Liver (tissue), 9 donors: ENCODE data around the gene EIF4E2. TPM values are rescaled to one million over a fixed set of nuclear protein-coding genes. Genes with fewer than 3 reads are reported as not detected.

Experiments used
- DNase-seq: peaks from one replicate; pipeline ENCODE4 v3.0.0-alpha.2; 2017; ENCODE audit warnings: low spot score
- H3K27ac ChIP-seq, 2 donors: one replicate each; pipeline ENCODE4 v1.7.0; 2013; ENCODE audit warnings: inconsistent platforms in 2 of 2, low read length in 2 of 2, control low read depth in 1 of 2, low read depth in 1 of 2, mild to moderate bottlenecking in 1 of 2
- H3K27me3 ChIP-seq, 4 donors: one replicate each; pipeline versions ENCODE4 v1.6.1 to v1.7.0; 2013; ENCODE audit warnings: low read length in 3 of 4, inconsistent platforms in 1 of 4, mild to moderate bottlenecking in 1 of 4, moderate library complexity in 1 of 4; ENCODE audit not compliant: control insufficient read depth in 4 of 4, insufficient read depth in 4 of 4
- H3K36me3 ChIP-seq, 4 donors: one replicate each; pipeline versions ENCODE4 v1.6.1 to v1.7.0; 2013; ENCODE audit warnings: low read length in 3 of 4, mild to moderate bottlenecking in 3 of 4, low read depth in 1 of 4, moderate library complexity in 1 of 4; ENCODE audit not compliant: control insufficient read depth in 4 of 4, insufficient read depth in 3 of 4
- H3K4me1 ChIP-seq, 4 donors: one replicate each; pipeline versions ENCODE4 v1.6.1 to v1.7.0; 2013; ENCODE audit warnings: low read length in 3 of 4, mild to moderate bottlenecking in 3 of 4, moderate library complexity in 1 of 4; ENCODE audit not compliant: control insufficient read depth in 4 of 4, insufficient read depth in 4 of 4
- H3K4me3 ChIP-seq, 3 donors: one replicate each; pipeline versions ENCODE4 v1.6.1 to v1.7.0; 2013; ENCODE audit warnings: low read length in 3 of 3, control low read depth in 1 of 3, low read depth in 1 of 3, mild to moderate bottlenecking in 1 of 3
- H3K9ac ChIP-seq, 2 donors: one replicate each; pipeline ENCODE4 v1.7.0; 2013; ENCODE audit warnings: low read length in 2 of 2, mild to moderate bottlenecking in 2 of 2, moderate library complexity in 2 of 2, control low read depth in 1 of 2, low read depth in 1 of 2
- H3K9me3 ChIP-seq, 4 donors: one replicate each; pipeline versions ENCODE4 v1.6.1 to v1.7.0; 2013; ENCODE audit warnings: low read length in 3 of 4; ENCODE audit not compliant: control insufficient read depth in 4 of 4
- EGR1 ChIP-seq, 2 donors: IDR thresholded peaks; 2 replicates each; pipeline ENCODE4 v1.6.1; 2016 to 2018; ENCODE audit warnings: antibody characterized with exemption in 2 of 2, low read depth in 2 of 2
- FOXA1 ChIP-seq: IDR thresholded peaks from 2 replicates; pipeline ENCODE4 v1.6.1; 2016; ENCODE audit warnings: antibody characterized with exemption
- FOXA2 ChIP-seq: IDR thresholded peaks from 2 replicates; pipeline ENCODE4 v1.6.1; 2016; ENCODE audit warnings: antibody characterized with exemption
- HNF4A ChIP-seq, 2 donors: conservative IDR thresholded peaks; 2 replicates each; pipeline ENCODE4 v1.6.1; 2016; ENCODE audit warnings: antibody characterized with exemption in 2 of 2, mild to moderate bottlenecking in 2 of 2
- HNF4G ChIP-seq: IDR thresholded peaks from 2 replicates; pipeline ENCODE4 v1.6.1; 2016; ENCODE audit warnings: antibody characterized with exemption
- NR2F2 ChIP-seq: IDR thresholded peaks from 2 replicates; pipeline ENCODE4 v1.6.1; 2016; ENCODE audit warnings: antibody characterized with exemption
- RAD21 ChIP-seq, 2 donors: IDR thresholded peaks; 2 replicates each; pipeline ENCODE4 v1.6.1; 2016; ENCODE audit warnings: antibody characterized with exemption in 2 of 2, mild to moderate bottlenecking in 2 of 2
- RXRA ChIP-seq, 2 donors: IDR thresholded peaks; 2 replicates each; pipeline ENCODE4 v1.6.1; 2017 to 2018; ENCODE audit warnings: antibody characterized with exemption in 2 of 2, mild to moderate bottlenecking in 1 of 2
- SP1 ChIP-seq: IDR thresholded peaks from 2 replicates; pipeline ENCODE4 v1.6.1; 2018; ENCODE audit warnings: antibody characterized with exemption, mild to moderate bottlenecking
- TAF1 ChIP-seq: conservative IDR thresholded peaks from 2 replicates; pipeline ENCODE4 v1.6.1; 2016; ENCODE audit warnings: antibody characterized with exemption, mild to moderate bottlenecking
- YY1 ChIP-seq: IDR thresholded peaks from 2 replicates; pipeline ENCODE4 v1.6.1; 2016; ENCODE audit warnings: antibody characterized with exemption, mild to moderate bottlenecking
- WGBS: extraction: QIAGEN DNeasy Blood & Tissue Kit; methylation state at CpG from one replicate; pipeline ENCODE4 v1.1.7; 2013; 5-methylcytosine and 5-hydroxymethylcytosine counted together
- polyA plus RNA-seq, 2 donors: library from polyadenylated mRNA; stranded (reverse) in 1 of 2; unstranded in 1 of 2; fragments of 200-250 nt in 1 of 2; fragments of >200 nt in 1 of 2; fragmentation: Nextera tagmentation in 1 of 2; extraction: Ambion mirVana in 1 of 2; gene quantifications; one replicate each; pipeline versions ENCODE4 v1.2.1 to v1.2.3, GENCODE V29; 2013 to 2015
- total RNA-seq, 2 donors: library from RNA; depleted of rRNA; stranded (reverse); fragments of >200 nt; gene quantifications; one replicate each; pipeline ENCODE4 v1.2.3, GENCODE V29; 2014
- TF ChIP-seq, protein P1 (sequence below): IDR thresholded peaks from 2 replicates; pipeline ENCODE4 v1.6.1; 2016; ENCODE audit warnings: antibody characterized with exemption, mild to moderate bottlenecking
- TF ChIP-seq, protein P2 (sequence below): IDR thresholded peaks from 2 replicates; pipeline ENCODE4 v1.6.1; 2016; ENCODE audit warnings: antibody characterized with exemption
- TF ChIP-seq, protein P3 (sequence below): fragments of 150-350 bp; IDR thresholded peaks from 2 replicates; pipeline ENCODE4 v1.5.1; 2017; ENCODE audit warnings: improper control_type of control experiment, low read depth, low read length; ENCODE audit not compliant: missing input control
- donor health status: healthy.
- donor health status: healthy.
- donor health status: healthy.
- donor health status: healthy.
- donor health status: healthy.

EIF4E2 gene
- total and polyA plus RNA-seq, 4 donors: 30.0 to 46.9 (median 45.4) TPM

DNA sequence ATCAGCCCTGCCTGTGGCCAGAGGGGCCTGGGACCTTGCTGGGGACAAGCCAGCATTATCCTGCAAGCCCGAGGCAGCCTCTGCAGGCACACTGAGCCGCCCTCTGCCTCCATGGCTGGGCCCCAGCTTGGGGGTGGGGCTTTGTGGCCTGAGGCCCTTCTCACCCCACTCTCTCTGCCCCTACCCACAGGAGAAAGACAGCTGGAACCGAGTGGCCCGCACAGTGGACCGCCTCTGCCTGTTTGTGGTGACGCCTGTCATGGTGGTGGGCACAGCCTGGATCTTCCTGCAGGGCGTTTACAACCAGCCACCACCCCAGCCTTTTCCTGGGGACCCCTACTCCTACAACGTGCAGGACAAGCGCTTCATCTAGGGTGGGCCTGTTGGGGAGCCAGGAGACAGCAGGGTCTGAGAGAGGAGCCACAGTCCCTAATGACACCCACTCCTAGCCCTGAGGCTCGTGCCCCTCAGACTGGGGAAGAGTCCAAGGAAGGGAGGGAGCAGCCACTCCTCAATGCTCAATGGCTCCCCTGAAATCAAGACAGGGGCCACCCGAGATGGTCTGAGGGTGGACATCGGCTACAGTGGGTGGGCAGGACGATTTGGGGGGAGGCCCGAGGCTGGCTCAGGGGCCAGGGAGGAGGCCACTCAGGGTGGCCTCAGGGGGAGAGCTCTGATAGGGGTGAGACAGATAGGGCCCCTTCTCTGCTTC, 15.4 kb upstream of the EIF4E2 start:
- TF ChIP-seq, protein P1, sequence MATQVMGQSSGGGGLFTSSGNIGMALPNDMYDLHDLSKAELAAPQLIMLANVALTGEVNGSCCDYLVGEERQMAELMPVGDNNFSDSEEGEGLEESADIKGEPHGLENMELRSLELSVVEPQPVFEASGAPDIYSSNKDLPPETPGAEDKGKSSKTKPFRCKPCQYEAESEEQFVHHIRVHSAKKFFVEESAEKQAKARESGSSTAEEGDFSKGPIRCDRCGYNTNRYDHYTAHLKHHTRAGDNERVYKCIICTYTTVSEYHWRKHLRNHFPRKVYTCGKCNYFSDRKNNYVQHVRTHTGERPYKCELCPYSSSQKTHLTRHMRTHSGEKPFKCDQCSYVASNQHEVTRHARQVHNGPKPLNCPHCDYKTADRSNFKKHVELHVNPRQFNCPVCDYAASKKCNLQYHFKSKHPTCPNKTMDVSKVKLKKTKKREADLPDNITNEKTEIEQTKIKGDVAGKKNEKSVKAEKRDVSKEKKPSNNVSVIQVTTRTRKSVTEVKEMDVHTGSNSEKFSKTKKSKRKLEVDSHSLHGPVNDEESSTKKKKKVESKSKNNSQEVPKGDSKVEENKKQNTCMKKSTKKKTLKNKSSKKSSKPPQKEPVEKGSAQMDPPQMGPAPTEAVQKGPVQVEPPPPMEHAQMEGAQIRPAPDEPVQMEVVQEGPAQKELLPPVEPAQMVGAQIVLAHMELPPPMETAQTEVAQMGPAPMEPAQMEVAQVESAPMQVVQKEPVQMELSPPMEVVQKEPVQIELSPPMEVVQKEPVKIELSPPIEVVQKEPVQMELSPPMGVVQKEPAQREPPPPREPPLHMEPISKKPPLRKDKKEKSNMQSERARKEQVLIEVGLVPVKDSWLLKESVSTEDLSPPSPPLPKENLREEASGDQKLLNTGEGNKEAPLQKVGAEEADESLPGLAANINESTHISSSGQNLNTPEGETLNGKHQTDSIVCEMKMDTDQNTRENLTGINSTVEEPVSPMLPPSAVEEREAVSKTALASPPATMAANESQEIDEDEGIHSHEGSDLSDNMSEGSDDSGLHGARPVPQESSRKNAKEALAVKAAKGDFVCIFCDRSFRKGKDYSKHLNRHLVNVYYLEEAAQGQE: no peak
- TF ChIP-seq, protein P2, sequence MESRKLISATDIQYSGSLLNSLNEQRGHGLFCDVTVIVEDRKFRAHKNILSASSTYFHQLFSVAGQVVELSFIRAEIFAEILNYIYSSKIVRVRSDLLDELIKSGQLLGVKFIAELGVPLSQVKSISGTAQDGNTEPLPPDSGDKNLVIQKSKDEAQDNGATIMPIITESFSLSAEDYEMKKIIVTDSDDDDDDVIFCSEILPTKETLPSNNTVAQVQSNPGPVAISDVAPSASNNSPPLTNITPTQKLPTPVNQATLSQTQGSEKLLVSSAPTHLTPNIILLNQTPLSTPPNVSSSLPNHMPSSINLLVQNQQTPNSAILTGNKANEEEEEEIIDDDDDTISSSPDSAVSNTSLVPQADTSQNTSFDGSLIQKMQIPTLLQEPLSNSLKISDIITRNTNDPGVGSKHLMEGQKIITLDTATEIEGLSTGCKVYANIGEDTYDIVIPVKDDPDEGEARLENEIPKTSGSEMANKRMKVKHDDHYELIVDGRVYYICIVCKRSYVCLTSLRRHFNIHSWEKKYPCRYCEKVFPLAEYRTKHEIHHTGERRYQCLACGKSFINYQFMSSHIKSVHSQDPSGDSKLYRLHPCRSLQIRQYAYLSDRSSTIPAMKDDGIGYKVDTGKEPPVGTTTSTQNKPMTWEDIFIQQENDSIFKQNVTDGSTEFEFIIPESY: no peak
- TF ChIP-seq HNF4G: no peak
- no peak for TF ChIP-seq HNF4A (conservative IDR thresholded peaks at IDR 0.05)
- TF ChIP-seq, protein P3, sequence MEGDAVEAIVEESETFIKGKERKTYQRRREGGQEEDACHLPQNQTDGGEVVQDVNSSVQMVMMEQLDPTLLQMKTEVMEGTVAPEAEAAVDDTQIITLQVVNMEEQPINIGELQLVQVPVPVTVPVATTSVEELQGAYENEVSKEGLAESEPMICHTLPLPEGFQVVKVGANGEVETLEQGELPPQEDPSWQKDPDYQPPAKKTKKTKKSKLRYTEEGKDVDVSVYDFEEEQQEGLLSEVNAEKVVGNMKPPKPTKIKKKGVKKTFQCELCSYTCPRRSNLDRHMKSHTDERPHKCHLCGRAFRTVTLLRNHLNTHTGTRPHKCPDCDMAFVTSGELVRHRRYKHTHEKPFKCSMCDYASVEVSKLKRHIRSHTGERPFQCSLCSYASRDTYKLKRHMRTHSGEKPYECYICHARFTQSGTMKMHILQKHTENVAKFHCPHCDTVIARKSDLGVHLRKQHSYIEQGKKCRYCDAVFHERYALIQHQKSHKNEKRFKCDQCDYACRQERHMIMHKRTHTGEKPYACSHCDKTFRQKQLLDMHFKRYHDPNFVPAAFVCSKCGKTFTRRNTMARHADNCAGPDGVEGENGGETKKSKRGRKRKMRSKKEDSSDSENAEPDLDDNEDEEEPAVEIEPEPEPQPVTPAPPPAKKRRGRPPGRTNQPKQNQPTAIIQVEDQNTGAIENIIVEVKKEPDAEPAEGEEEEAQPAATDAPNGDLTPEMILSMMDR: no peak
- TF ChIP-seq RXRA (IDR thresholded peaks at IDR 0.05): no peak
- TF ChIP-seq RAD21 (IDR thresholded peaks at IDR 0.05): no peak
- 86% methylated on average over 14 of the region's 14 CpGs for WGBS
- Histone ChIP-seq H3K27me3 (no peaks in the 10 kb centered on the region), H3K36me3 (no peaks in the 10 kb centered on the region), H3K4me1 (no peaks in the 10 kb centered on the region), H3K9me3 (peaks cover 0 to 3% (median under 1%) of the 10 kb centered on the region in 4 donors), H3K4me3 (no peak overlapping the region), H3K9ac (no peak overlapping the region), H3K27ac (no peak overlapping the region)
- DNase-seq: no peak

DNA sequence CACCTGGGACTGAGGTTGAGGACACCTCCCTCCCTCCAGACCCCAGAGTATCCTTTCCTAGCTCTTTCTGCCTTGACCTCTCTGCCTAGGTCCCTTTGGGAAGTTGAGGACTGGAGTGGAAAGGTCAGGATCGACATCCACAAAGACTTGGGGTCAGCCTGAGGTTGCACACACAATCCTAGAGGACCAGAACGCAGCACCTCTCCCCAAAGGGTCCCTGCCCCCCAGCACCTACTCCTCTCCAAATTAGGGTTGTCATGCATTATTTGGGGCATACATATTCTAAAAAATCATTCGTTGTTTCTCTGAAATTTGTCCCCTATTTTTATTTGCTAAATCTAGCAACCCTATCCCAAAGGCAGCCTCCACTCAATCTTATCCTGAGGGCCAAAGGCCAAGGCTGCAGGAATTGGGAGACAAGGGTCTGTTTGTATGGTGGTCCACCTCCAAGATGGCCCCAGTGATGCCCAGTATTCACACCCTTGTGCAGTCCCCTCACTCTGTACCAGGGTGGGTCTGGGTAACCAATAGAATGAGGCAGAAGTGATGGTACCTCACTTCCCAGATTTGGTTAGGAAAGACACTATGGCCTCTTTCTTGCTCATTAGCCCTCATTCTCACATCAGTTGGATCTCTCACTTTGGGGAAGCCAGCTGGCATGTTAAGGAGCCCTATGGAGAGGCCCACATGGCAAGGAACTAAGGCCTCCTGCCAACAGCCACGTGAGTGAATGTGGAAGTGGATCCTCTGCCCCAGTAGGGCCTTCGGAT, 14.5 kb upstream of the EIF4E2 start:
- H3K36me3 ChIP-seq: no peaks in the 10 kb centered on the region
- H3K27me3 ChIP-seq: no peaks in the 10 kb centered on the region
- TF ChIP-seq EGR1 (IDR thresholded peaks at IDR 0.05; ENCODE audit: low read depth in 2 of 2) (no peak), NR2F2 (no peak), RXRA (IDR thresholded peaks at IDR 0.05) (no peak), FOXA1 (no peak), SP1 (no peak), HNF4A (conservative IDR thresholded peaks at IDR 0.05) (no peak), HNF4G (no peak), YY1 (no peak), FOXA2 (no peak), TAF1 (no peak)
- TF ChIP-seq, protein P2: no peak
- TF ChIP-seq, protein P1: no peak
- no peaks in the 10 kb centered on the region for H3K4me1 ChIP-seq
- no peak overlapping the region for H3K9ac ChIP-seq
- WGBS: 89% methylated on average over 5 of the region's 5 CpGs
- no peak overlapping the region for H3K27ac ChIP-seq
- no peak for DNase-seq
- no peak overlapping the region for H3K4me3 ChIP-seq
- peaks cover 0 to 3% (median under 1%) of the 10 kb centered on the region in 4 donors for H3K9me3 ChIP-seq
